ENCODE measurements around the gene TERF2IP. TPM values are rescaled to one million over a fixed set of nuclear protein-coding genes. Genes with fewer than 3 reads are reported as not detected.

The TERF2IP gene
- total and polyA plus RNA-seq, 9 donors: 66.6 to 122 (median 83.7) TPM

DNA sequence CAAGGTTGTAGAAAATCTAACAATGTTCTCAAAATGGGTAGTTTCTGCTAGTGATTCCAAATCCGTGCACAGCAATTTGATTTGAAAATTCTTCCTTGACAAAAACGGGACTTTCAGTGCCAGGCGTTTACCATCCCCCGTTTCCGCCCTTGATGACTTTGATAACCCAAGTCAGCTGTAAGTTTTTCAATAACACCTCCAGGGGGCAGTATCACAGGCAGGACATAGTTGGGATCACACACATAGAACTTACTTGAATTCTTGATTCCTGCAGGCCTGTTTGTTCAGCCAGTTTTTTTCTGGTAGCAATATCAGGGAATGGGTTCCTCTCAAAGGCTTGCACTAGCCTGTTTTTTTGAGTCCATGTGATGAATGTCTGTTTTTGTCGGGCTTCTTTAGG lies 48.1 kb downstream of the TERF2IP start:
- no peak overlapping the region for H3K4me3 ChIP-seq
- intact Hi-C loops (cut with DNase I): no loop called here
- no peaks in the 10 kb centered on the region for H3K4me1 ChIP-seq (ENCODE audit: insufficient read depth)
- no peaks in the 10 kb centered on the region for H3K36me3 ChIP-seq
- TF ChIP-seq CTCF (IDR thresholded peaks at IDR 0.05) (no peak), POLR2A (IDR thresholded peaks at IDR 0.05) (no peak), EP300 (IDR thresholded peaks at IDR 0.05) (no peak)
- WGBS, 3 donors: 77 to 84% (median 79%) methylated on average over 6 of the region's 6 CpGs
- H3K9me3 ChIP-seq: no peaks in the 10 kb centered on the region
- H3K27me3 ChIP-seq: no peaks in the 10 kb centered on the region
- no peak overlapping the region for H3K27ac ChIP-seq
- no peak for DNase-seq

GRCh38 chr16:75697571-75697970 lies 50.0 kb downstream of the TERF2IP start:
- no peaks in the 10 kb centered on the region for H3K27me3 ChIP-seq
- no peak overlapping the region for H3K27ac ChIP-seq
- H3K36me3 ChIP-seq: no peaks in the 10 kb centered on the region
- WGBS, 3 donors: 90 to 95% (median 90%) methylated on average over 5 of the region's 5 CpGs
- no peaks in the 10 kb centered on the region for H3K4me1 ChIP-seq (ENCODE audit: insufficient read depth)
- no peak for DNase-seq
- intact Hi-C loops (cut with DNase I): no loop called here
- H3K4me3 ChIP-seq: no peak overlapping the region
- no peak for TF ChIP-seq CTCF (IDR thresholded peaks at IDR 0.05)
- no peaks in the 10 kb centered on the region for H3K9me3 ChIP-seq

GRCh38 chr16:75701361-75701760 lies 53.8 kb downstream of the TERF2IP start, which contains the start of gene DUXB:
Gene DUXB, minus strand, starts transcription at chr16:75701461. Its CDS starts 43 bp downstream, at chr16:75701418.
- Histone ChIP-seq H3K4me3 (no peak within 1 kb of the TSS), H3K27ac (no peak within 1 kb of the TSS), H3K4me1 (ENCODE audit: insufficient read depth) (no peaks in the 10 kb centered on the region), H3K9me3 (no peaks in the 10 kb centered on the region), H3K36me3 (no peaks in the 10 kb centered on the region), H3K27me3 (no peaks in the 10 kb centered on the region)
- TF ChIP-seq POLR2A (IDR thresholded peaks at IDR 0.05): no peak
- TF ChIP-seq CTCF (IDR thresholded peaks at IDR 0.05): no peak
- no peak for TF ChIP-seq EP300 (IDR thresholded peaks at IDR 0.05)
- DNase-seq: no peak
- intact Hi-C loops (cut with DNase I): no loop called here
- WGBS, 3 donors: 76 to 88% (median 83%) methylated on average over 5 of the region's 5 CpGs

DNA sequence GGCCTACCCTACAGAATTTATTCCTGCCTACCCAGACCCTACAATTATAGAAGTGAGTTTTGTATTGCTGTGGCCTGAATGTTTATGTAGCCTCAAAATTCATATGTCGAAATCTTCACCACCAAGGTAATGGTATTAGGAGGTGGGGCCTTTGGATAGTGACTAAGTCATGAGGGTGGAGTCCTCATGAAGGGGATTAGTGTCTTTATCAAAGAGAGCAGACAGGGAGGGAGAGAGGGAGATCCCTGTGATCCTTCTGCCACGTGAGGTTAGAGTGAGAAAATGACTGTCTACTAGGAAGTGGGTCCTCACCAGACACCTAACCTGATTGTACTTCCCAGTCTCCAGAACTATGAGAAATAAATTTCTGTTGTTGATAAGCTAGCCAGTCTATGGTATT lies 54.7 kb downstream of the TERF2IP start:
- no peak for DNase-seq

More for the DNA sequence above, 54.7 kb downstream of the TERF2IP start:
- no peaks in the 10 kb centered on the region for H3K36me3 ChIP-seq
- H3K9me3 ChIP-seq: no peaks in the 10 kb centered on the region
- no peaks in the 10 kb centered on the region for H3K27me3 ChIP-seq
- no peaks in the 10 kb centered on the region for H3K4me1 ChIP-seq (ENCODE audit: insufficient read depth)
- H3K4me3 ChIP-seq: no peak overlapping the region
- intact Hi-C loops (cut with DNase I): no loop called here
- WGBS, 3 donors: 86 to 92% (median 91%) methylated on average over 2 of the region's 2 CpGs
- no peak for TF ChIP-seq POLR2A (IDR thresholded peaks at IDR 0.05)
- no peak for TF ChIP-seq CTCF (IDR thresholded peaks at IDR 0.05)
- no peak for TF ChIP-seq EP300 (IDR thresholded peaks at IDR 0.05)
- no peak overlapping the region for H3K27ac ChIP-seq
